Adrenal gland (tissue), 19 donors: ENCODE measurements around the gene RDH16. TPM values are rescaled to one million over a fixed set of nuclear protein-coding genes. Genes with fewer than 3 reads are reported as not detected.

Source experiments
- DNase-seq, 7 donors: peaks; one replicate each; pipeline ENCODE4 v3.0.0-alpha.2; 2019 to 2020
- H3K27ac ChIP-seq, 5 donors: fragments of 200-600 bp; sonication (generic) in 4 of 5; 1 replicate in 3 of 5; 2 replicates in 2 of 5; pipeline versions ENCODE4 v1.5.1 to v1.8.0; 2016 to 2020; ENCODE audit warnings: mild to moderate bottlenecking in 1 of 5
- H3K27me3 ChIP-seq: fragments of 200-600 bp; 2 replicates; pipeline ENCODE4 v1.8.0; 2021
- H3K36me3 ChIP-seq, 2 donors: fragments of 200-600 bp; replicated peaks in 1 of 2; 1 replicate in 1 of 2; 2 replicates in 1 of 2; pipeline versions ENCODE4 v1.5.1 to v1.8.0; 2018 to 2022
- H3K4me1 ChIP-seq, 2 donors: fragments of 200-600 bp; replicated peaks in 1 of 2; 1 replicate in 1 of 2; 2 replicates in 1 of 2; pipeline versions ENCODE4 v1.5.1 to v1.8.0; 2018 to 2021
- H3K4me3 ChIP-seq, 4 donors: fragments of 200-600 bp; sonication (generic) in 3 of 4; one replicate each; pipeline ENCODE4 v1.5.1; 2016 to 2018
- H3K9me3 ChIP-seq, 3 donors: fragments of 200-600 bp; sonication (generic) in 1 of 3; replicated peaks in 1 of 3; 1 replicate in 2 of 3; 2 replicates in 1 of 3; pipeline versions ENCODE4 v1.5.1 to v1.8.0; 2016 to 2021
- POLR2A ChIP-seq, 2 donors: fragments of 450-650 bp; IDR thresholded peaks; one replicate each; pipeline ENCODE4 v1.6.1; 2017; ENCODE audit warnings: antibody characterized with exemption in 2 of 2, mild to moderate bottlenecking in 2 of 2, moderate library complexity in 1 of 2
- WGBS, 4 donors: extraction: QIAGEN DNeasy Blood & Tissue Kit in 2 of 4; methylation state at CpG; one replicate each; pipeline versions ENCODE4 v1.1.5 to v1.1.7; 2013 to 2017; 5-methylcytosine and 5-hydroxymethylcytosine counted together
- intact Hi-C, 2 donors: fragments of 100-400 bp; cut with DNase I; formaldehyde crosslinking; loops; one replicate each; pipeline versions ENCODE4 v1.14.1 to v1.15.0; 2022 to 2023
- long read RNA-seq, 10 donors: library from polyadenylated mRNA in 3 of 10; unstranded in 2 of 10; stranded (forward) in 1 of 10; transcript quantifications; one replicate each; pipeline ENCODE4 v2.0.0 and lab custom pipeline, GENCODE V29; 2021 to 2026
- polyA plus RNA-seq, 3 donors: library from polyadenylated mRNA; stranded (reverse); fragments of 200-250 nt in 2 of 3; fragments of 350-450 nt in 1 of 3; fragmentation: Illumina TruSeq in 1 of 3; extraction: RNeasy Lipid Tissue Mini Kit (QIAGEN cat#74804) in 1 of 3; gene quantifications; one replicate each; pipeline ENCODE4 v1.2.3, GENCODE V29; 2013 to 2014
- total RNA-seq, 9 donors: library from RNA; depleted of rRNA in 4 of 9; stranded (reverse); fragments of >200 nt in 4 of 9; fragments of 120-200 nt in 1 of 9; fragmentation: NEBNext Ultra II Directional in 1 of 9; extraction: Animal tissue kit (Norgen Biotek cat#: 25700) in 1 of 9; gene quantifications; one replicate each; pipeline versions ENCODE4 v1.1.0 to v1.2.4, GENCODE V29; 2013 to 2023
- TF ChIP-seq, protein P1 (sequence below), 6 experiments: fragments of 450-650 bp in 4 of 6; fragments of 200-600 bp in 2 of 6; sonication (generic) in 1 of 6; IDR thresholded peaks; 1 replicate in 5 of 6; 2 replicates in 1 of 6; pipeline versions ENCODE4 v1.5.1 to v1.8.0; 2016 to 2021; ENCODE audit warnings: antibody characterized with exemption in 6 of 6, mild to moderate bottlenecking in 2 of 6, moderate library complexity in 1 of 6
- donor health status: healthy with polysubstance abuse.
- donor health status: Bipolar disorder and iron deficiency.
- donor health status: DM: yes; HTN: yes; CAD: no.
- donor health status: DM: no; HTN: no; CAD: no.
- donor health status: DM: no; HTN: no; CAD: no.
- donor health status: DM: yes; HTN: yes; CAD: no.

The RDH16 gene
- total RNA-seq (under 1 TPM in 8 of 9 donors, not detected in 1; 0.32 to 0.72 (median 0.49) TPM), polyA plus RNA-seq (1 to 10 TPM in 1 of 3 donors, under 1 TPM in 2; 0.05 to 1.1 (median 0.61) TPM)
- long read RNA-seq, donor 1, result 0 reads
- long read RNA-seq, donor 2, result 0 reads
- long read RNA-seq, donor 3, result 0 reads
- long read RNA-seq, donor 4, result 0 reads
- long read RNA-seq, donor 5, partial matches to known transcripts, result 0 of 1 reads
- long read RNA-seq, donor 5, other reads (novel, unspliced or antisense), result 1 of 1 reads
- long read RNA-seq, donor 6, result 0 reads
- long read RNA-seq, donor 7, result 0 reads
- long read RNA-seq, donor 8, result 0 reads
- long read RNA-seq, donor 9, result 0 reads
- long read RNA-seq, donor 10, result 0 reads

- 85 to 93% (median 88%) methylated on average over 10 of the region's 10 CpGs for WGBS, 4 donors
- Histone ChIP-seq H3K4me1 (no peaks in the 10 kb centered on the region), H3K27ac (no peak within 1 kb of the TSS), H3K4me3 (no peak within 1 kb of the TSS), H3K36me3 (no peaks in the 10 kb centered on the region), H3K27me3 (no peaks in the 10 kb centered on the region), H3K9me3 (no peaks in the 10 kb centered on the region)
- no peak for DNase-seq
- TF ChIP-seq POLR2A (IDR thresholded peaks at IDR 0.05), result no peak
- TF ChIP-seq, protein P1, sequence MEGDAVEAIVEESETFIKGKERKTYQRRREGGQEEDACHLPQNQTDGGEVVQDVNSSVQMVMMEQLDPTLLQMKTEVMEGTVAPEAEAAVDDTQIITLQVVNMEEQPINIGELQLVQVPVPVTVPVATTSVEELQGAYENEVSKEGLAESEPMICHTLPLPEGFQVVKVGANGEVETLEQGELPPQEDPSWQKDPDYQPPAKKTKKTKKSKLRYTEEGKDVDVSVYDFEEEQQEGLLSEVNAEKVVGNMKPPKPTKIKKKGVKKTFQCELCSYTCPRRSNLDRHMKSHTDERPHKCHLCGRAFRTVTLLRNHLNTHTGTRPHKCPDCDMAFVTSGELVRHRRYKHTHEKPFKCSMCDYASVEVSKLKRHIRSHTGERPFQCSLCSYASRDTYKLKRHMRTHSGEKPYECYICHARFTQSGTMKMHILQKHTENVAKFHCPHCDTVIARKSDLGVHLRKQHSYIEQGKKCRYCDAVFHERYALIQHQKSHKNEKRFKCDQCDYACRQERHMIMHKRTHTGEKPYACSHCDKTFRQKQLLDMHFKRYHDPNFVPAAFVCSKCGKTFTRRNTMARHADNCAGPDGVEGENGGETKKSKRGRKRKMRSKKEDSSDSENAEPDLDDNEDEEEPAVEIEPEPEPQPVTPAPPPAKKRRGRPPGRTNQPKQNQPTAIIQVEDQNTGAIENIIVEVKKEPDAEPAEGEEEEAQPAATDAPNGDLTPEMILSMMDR (IDR thresholded peaks at IDR 0.05), result no peak
- intact Hi-C loops, result no loop called here
Observed at GRCh38 chr12:56957229-56958052, at the start of gene RDH16. TSS of gene RDH16 (minus strand) at chr12:56957608. CDS start at chr12:56957462, 146 bp downstream.

DNA sequence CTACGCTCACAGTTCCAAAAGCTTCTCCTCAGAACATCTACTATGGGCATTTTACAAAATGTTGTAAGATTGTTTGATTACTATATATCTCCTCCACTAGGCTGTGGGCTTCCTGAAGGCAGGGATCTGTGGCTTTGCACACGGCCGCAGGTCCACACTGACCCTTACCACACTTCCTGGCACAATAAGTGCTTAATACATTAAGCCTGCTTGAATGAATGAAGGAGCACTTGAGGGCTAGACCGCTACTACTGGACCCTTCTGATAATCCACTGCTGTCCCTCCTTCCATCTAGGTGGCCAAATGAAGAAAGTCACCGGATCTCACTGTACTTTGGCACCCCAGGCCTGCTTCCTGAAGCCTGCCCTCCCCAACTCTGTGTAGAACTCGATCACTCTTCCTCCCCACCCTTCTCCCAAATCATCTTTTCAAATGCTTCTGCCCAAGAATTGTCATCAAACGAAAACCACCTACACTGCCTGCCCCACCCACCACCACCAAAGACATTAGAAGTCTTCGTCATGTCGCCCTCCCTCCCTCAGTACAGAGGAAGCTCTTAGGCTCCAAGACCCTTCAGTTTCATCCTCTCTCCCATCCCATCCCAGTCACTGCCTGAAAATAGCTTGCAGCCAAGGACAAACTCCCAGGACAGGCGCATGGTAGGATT lies 49.5 kb upstream of the RDH16 start:
- peak overlapping the region in 3 of 5 donors; percentile 30 to 88 (median 57) for H3K27ac ChIP-seq
- TF ChIP-seq, protein P1 (IDR thresholded peaks at IDR 0.05), result no peak
- intact Hi-C loops, result no loop called here
- no peaks in the 10 kb centered on the region for H3K9me3 ChIP-seq
- peaks cover 0 to 27% of the 10 kb centered on the region in 2 donors for H3K36me3 ChIP-seq
- no peaks in the 10 kb centered on the region for H3K27me3 ChIP-seq
- H3K4me3 ChIP-seq, result peak overlapping the region in 1 of 4 donors; percentile 85
- 57 to 62% (median 61%) methylated on average over 10 of the region's 10 CpGs for WGBS, 4 donors
- no peak for DNase-seq
- H3K4me1 ChIP-seq, result peaks cover 8 to 22% of the 10 kb centered on the region in 2 donors

GRCh38 chr12:57005980-57006808 lies 48.8 kb upstream of the RDH16 start, which contains the start of gene ZBTB39:
TSS of gene ZBTB39 (minus strand) at chr12:57006546. CDS start at chr12:57004917, 1,629 bp downstream.
- peaks cover 8 to 29% of the 10 kb centered on the region in 2 donors for H3K4me1 ChIP-seq
- TF ChIP-seq, protein P1 (IDR thresholded peaks at IDR 0.05), result peak in 5 of 6 experiments; percentile 9 to 53 (median 34)
- peak in 1 of 2 donors; percentile 35 for TF ChIP-seq POLR2A (IDR thresholded peaks at IDR 0.05)
- intact Hi-C loops, result no loop called here
- peak within 1 kb of the TSS; percentile 16 to 91 (median 86) for H3K4me3 ChIP-seq
- H3K9me3 ChIP-seq, result no peaks in the 10 kb centered on the region
- DNase-seq, result peak in 6 of 7 donors; percentile 41 to 61 (median 50)
- no peaks in the 10 kb centered on the region for H3K27me3 ChIP-seq
- peak within 1 kb of the TSS in 4 of 5 donors; percentile 44 to 88 (median 74) for H3K27ac ChIP-seq
- H3K36me3 ChIP-seq, result peaks cover 0 to 28% of the 10 kb centered on the region in 2 donors
- WGBS, 4 donors, result 0 to 1% (median 1%) methylated on average over 13 to 93 of the region's 94 CpGs
